ENCODE results near the gene TIMP3.

Gene TIMP3

GRCh38 chr22:32853662-32854061 is 52.2 kb downstream of the TIMP3 start:
- no peak overlapping the region for H3K4me3 ChIP-seq (ENCODE audit: low read depth, low read length)
- no peak for TF ChIP-seq CTCF (IDR thresholded peaks at IDR 0.05; ENCODE audit: control insufficient read depth, extremely low read depth, insufficient read depth)
- no peak for DNase-seq (ENCODE audit: low read depth)

- no peak for DNase-seq (ENCODE audit: low read depth)
- no peak overlapping the region for H3K4me3 ChIP-seq (ENCODE audit: low read depth, low read length)
- no peak for TF ChIP-seq CTCF (IDR thresholded peaks at IDR 0.05; ENCODE audit: control insufficient read depth, extremely low read depth, insufficient read depth)
Observed at GRCh38 chr22:32854351-32854804, 52.9 kb downstream of the TIMP3 start.

GRCh38 chr22:32855045-32855756 is 53.7 kb downstream of the TIMP3 start:
- no peak overlapping the region for H3K4me3 ChIP-seq (ENCODE audit: low read depth, low read length)
- no peak for DNase-seq (ENCODE audit: low read depth)
- no peak for TF ChIP-seq CTCF (IDR thresholded peaks at IDR 0.05; ENCODE audit: control insufficient read depth, extremely low read depth, insufficient read depth)

- no peak for DNase-seq (ENCODE audit: low read depth)
- no peak for TF ChIP-seq CTCF (IDR thresholded peaks at IDR 0.05; ENCODE audit: control insufficient read depth, extremely low read depth, insufficient read depth)
- no peak overlapping the region for H3K4me3 ChIP-seq (ENCODE audit: low read depth, low read length)
Observed at GRCh38 chr22:32858121-32858703, 56.7 kb downstream of the TIMP3 start.

GRCh38 chr22:32858957-32859356 is 57.5 kb downstream of the TIMP3 start:
- H3K4me3 ChIP-seq (ENCODE audit: low read depth, low read length), result no peak overlapping the region
- no peak for DNase-seq (ENCODE audit: low read depth)
- no peak for TF ChIP-seq CTCF (IDR thresholded peaks at IDR 0.05; ENCODE audit: control insufficient read depth, extremely low read depth, insufficient read depth)

GRCh38 chr22:32859743-32860142 is 58.2 kb downstream of the TIMP3 start:
- TF ChIP-seq CTCF (IDR thresholded peaks at IDR 0.05; ENCODE audit: control insufficient read depth, extremely low read depth, insufficient read depth), result no peak
- no peak for DNase-seq (ENCODE audit: low read depth)

More at GRCh38 chr22:32859743-32860142, 58.2 kb downstream of the TIMP3 start:
- H3K4me3 ChIP-seq (ENCODE audit: low read depth, low read length), result no peak overlapping the region

Measured in LNCaP clone FGC (cell line).